Stimulated activated CD4-positive, alpha-beta T cell treated with anti-CD3 and anti-CD28 coated beads, TNF-alpha, amount 100 ng/mL, for 1 hour (primary cell): Measurements from ENCODE around the gene HERC3.

Source experiments
- DNase-seq, 3 donors: peaks; one replicate each; pipeline ENCODE4 v3.0.0-alpha.2; 2020; ENCODE audit warnings: low read depth in 3 of 3, low spot score in 1 of 3

Gene HERC3

GRCh38 chr4:88744609-88745008, 152.3 kb downstream of the HERC3 start:
- DNase-seq = no peak

GRCh38 chr4:88745175-88745574, 152.9 kb downstream of the HERC3 start:
- no peak for DNase-seq

- no peak for DNase-seq
These were observed 153.4 kb downstream of the HERC3 start for GRCh38 chr4:88745581-88746163.

- DNase-seq = no peak
These were observed 153.9 kb downstream of the HERC3 start for GRCh38 chr4:88746206-88746605.

GRCh38 chr4:88747351-88747750, 155.1 kb downstream of the HERC3 start:
- DNase-seq = no peak

- no peak for DNase-seq
These were observed 158.1 kb downstream of the HERC3 start for GRCh38 chr4:88750369-88750768.

GRCh38 chr4:88751258-88752075, 159.2 kb downstream of the HERC3 start:
- DNase-seq = no peak

GRCh38 chr4:88752076-88752463, 159.8 kb downstream of the HERC3 start:
- no peak for DNase-seq

- no peak for DNase-seq
These were observed 160.5 kb downstream of the HERC3 start for GRCh38 chr4:88752754-88753153.

- no peak for DNase-seq
These were observed 161.6 kb downstream of the HERC3 start for GRCh38 chr4:88753658-88754571.

GRCh38 chr4:88754796-88755195, 162.5 kb downstream of the HERC3 start:
- no peak for DNase-seq

- DNase-seq = no peak
These were observed 163.2 kb downstream of the HERC3 start for GRCh38 chr4:88755454-88755853.

GRCh38 chr4:88756149-88756548, 163.9 kb downstream of the HERC3 start:
- DNase-seq = no peak

GRCh38 chr4:88757067-88757466, 164.8 kb downstream of the HERC3 start:
- no peak for DNase-seq

GRCh38 chr4:88757776-88758175, 165.5 kb downstream of the HERC3 start:
- no peak for DNase-seq
